Measurements from ENCODE around the gene C2CD2.

GRCh38 chr21:41950941-41951351 is 2.9 kb downstream of the C2CD2 start:
- TF ChIP-seq, protein P1, sequence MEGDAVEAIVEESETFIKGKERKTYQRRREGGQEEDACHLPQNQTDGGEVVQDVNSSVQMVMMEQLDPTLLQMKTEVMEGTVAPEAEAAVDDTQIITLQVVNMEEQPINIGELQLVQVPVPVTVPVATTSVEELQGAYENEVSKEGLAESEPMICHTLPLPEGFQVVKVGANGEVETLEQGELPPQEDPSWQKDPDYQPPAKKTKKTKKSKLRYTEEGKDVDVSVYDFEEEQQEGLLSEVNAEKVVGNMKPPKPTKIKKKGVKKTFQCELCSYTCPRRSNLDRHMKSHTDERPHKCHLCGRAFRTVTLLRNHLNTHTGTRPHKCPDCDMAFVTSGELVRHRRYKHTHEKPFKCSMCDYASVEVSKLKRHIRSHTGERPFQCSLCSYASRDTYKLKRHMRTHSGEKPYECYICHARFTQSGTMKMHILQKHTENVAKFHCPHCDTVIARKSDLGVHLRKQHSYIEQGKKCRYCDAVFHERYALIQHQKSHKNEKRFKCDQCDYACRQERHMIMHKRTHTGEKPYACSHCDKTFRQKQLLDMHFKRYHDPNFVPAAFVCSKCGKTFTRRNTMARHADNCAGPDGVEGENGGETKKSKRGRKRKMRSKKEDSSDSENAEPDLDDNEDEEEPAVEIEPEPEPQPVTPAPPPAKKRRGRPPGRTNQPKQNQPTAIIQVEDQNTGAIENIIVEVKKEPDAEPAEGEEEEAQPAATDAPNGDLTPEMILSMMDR (IDR thresholded peaks at IDR 0.05 in 2 of 3, conservative IDR thresholded peaks at IDR 0.05 in 1 of 3; ENCODE audit: control insufficient read depth in 2 of 3, extremely low read depth in 1 of 3, insufficient read depth in 1 of 3, low read depth in 3 of 3, low read length in 3 of 3) = no peak
- TF ChIP-seq HCFC1 (IDR thresholded peaks at IDR 0.05; ENCODE audit: low read length) (no peak), EZH2 (IDR thresholded peaks at IDR 0.05; ENCODE audit: borderline replicate concordance, control insufficient read depth, low read depth, low read length) (no peak), E2F4 (IDR thresholded peaks at IDR 0.05; ENCODE audit: low read depth, low read length) (no peak), GATAD2B (conservative IDR thresholded peaks at IDR 0.05; ENCODE audit: low read depth) (no peak)

All from GM12878 (cell line).